Thyroid gland (tissue), 4 donors: Measurements from ENCODE around the gene DAB2IP. TPM values are rescaled to one million over a fixed set of nuclear protein-coding genes. Genes with fewer than 3 reads are reported as not detected.
A peak's percentile ranks its signal among the peaks of the same experiment; 100 is the strongest.

Experiments
- DNase-seq, 2 donors: peaks; one replicate each; pipeline ENCODE4 v3.0.0-alpha.2; 2019
- H3K27ac ChIP-seq, 3 donors: fragments of 200-600 bp; sonication (generic); 1 replicate in 2 of 3; 2 replicates in 1 of 3; pipeline ENCODE4 v1.5.1; 2016 to 2019; ENCODE audit warnings: mild to moderate bottlenecking in 1 of 3, moderate library complexity in 1 of 3
- H3K27me3 ChIP-seq: fragments of 200-600 bp; sonication (generic); one replicate; pipeline ENCODE4 v1.5.1; 2019
- H3K36me3 ChIP-seq, 2 donors: fragments of 200-600 bp; sonication (generic); one replicate each; pipeline ENCODE4 v1.5.1; 2016 to 2019
- H3K4me1 ChIP-seq, 2 donors: fragments of 200-600 bp; sonication (generic); one replicate each; pipeline ENCODE4 v1.5.1; 2017 to 2019
- H3K4me3 ChIP-seq, 3 donors: fragments of 200-600 bp; sonication (generic); replicated peaks in 1 of 3; 1 replicate in 2 of 3; 2 replicates in 1 of 3; pipeline ENCODE4 v1.5.1; 2016; ENCODE audit warnings: mild to moderate bottlenecking in 1 of 3
- H3K9me3 ChIP-seq: fragments of 200-600 bp; sonication (generic); one replicate; pipeline ENCODE4 v1.5.1; 2017
- POLR2A ChIP-seq, 2 donors: fragments of 450-650 bp; IDR thresholded peaks; one replicate each; pipeline ENCODE4 v1.6.1; 2017; ENCODE audit warnings: antibody characterized with exemption in 2 of 2, mild to moderate bottlenecking in 2 of 2, moderate library complexity in 1 of 2
- WGBS, 2 donors: methylation state at CpG; one replicate each; pipeline ENCODE4 v1.1.5; 2017; 5-methylcytosine and 5-hydroxymethylcytosine counted together
- intact Hi-C: fragments of 100-400 bp; cut with DNase I; formaldehyde crosslinking; loops from one replicate; pipeline ENCODE4 v1.15.1; 2023
- total RNA-seq, 4 donors: library from RNA; depleted of rRNA; stranded (reverse); fragments of >200 nt; gene quantifications; one replicate each; pipeline ENCODE4 v1.2.3, GENCODE V29; 2016
- TF ChIP-seq, protein P1 (sequence below), 6 experiments: fragments of 200-600 bp in 3 of 6; fragments of 450-650 bp in 3 of 6; sonication (generic) in 3 of 6; IDR thresholded peaks; one replicate each; pipeline ENCODE4 v1.5.1; 2016 to 2019; ENCODE audit warnings: antibody characterized with exemption in 6 of 6, mild to moderate bottlenecking in 2 of 6, inconsistent platforms in 1 of 6, moderate library complexity in 1 of 6

DAB2IP gene
- total RNA-seq, 4 donors from 2014 or later: 26.0 to 48.5 (median 38.2) TPM

DNA sequence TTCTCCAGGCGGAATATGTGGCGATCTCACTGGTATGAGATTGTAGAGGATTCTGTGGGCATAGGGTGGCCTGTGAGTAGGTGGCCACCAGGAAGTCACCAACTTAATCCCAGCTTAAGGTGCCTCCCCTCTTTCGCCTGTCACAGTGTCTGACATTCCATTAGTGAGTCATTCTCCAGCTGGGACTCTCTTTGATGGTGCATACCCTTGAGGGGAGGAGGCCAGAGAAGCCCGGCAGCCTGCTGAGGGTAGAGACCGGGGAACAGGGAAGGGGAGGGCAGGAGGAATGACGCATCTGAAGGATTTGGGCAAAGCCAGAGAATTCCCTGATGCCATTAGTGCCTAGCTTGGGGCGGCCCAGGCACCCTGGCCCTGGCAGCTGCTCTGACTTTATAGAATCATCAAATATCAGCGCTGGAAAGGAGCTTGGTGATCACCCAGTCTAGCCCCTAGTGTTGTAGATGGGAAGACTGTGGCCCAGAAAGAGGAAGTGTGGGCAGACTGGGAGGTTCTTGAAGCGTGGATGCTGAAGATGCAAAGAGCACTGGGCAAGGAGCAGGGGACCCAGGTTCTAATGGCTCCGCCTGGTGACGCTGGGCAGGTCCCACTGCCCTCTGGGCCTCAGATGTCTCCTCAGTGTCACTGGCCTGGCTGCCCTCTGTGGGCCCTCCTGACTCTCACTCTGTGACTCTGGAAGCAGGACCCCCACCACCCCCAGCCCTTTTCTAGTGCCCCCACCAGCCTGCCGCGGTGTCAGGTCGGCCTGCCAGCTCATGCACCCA lies 41.4 kb downstream of the DAB2IP start:
- Histone ChIP-seq H3K27me3 (no peaks in the 10 kb centered on the region), H3K9me3 (no peaks in the 10 kb centered on the region), H3K4me1 (peaks cover 0 to 3% of the 10 kb centered on the region in 2 donors), H3K27ac (no peak overlapping the region), H3K4me3 (no peak overlapping the region), H3K36me3 (no peaks in the 10 kb centered on the region)
- intact Hi-C loops: no loop called here
- 86 to 92% methylated on average over 12 to 14 of the region's 14 CpGs for WGBS, 2 donors
- peak in 1 of 2 donors; percentile 15 for DNase-seq
- TF ChIP-seq, protein P1, sequence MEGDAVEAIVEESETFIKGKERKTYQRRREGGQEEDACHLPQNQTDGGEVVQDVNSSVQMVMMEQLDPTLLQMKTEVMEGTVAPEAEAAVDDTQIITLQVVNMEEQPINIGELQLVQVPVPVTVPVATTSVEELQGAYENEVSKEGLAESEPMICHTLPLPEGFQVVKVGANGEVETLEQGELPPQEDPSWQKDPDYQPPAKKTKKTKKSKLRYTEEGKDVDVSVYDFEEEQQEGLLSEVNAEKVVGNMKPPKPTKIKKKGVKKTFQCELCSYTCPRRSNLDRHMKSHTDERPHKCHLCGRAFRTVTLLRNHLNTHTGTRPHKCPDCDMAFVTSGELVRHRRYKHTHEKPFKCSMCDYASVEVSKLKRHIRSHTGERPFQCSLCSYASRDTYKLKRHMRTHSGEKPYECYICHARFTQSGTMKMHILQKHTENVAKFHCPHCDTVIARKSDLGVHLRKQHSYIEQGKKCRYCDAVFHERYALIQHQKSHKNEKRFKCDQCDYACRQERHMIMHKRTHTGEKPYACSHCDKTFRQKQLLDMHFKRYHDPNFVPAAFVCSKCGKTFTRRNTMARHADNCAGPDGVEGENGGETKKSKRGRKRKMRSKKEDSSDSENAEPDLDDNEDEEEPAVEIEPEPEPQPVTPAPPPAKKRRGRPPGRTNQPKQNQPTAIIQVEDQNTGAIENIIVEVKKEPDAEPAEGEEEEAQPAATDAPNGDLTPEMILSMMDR (IDR thresholded peaks at IDR 0.05): no peak
- no peak for TF ChIP-seq POLR2A (IDR thresholded peaks at IDR 0.05)

DNA sequence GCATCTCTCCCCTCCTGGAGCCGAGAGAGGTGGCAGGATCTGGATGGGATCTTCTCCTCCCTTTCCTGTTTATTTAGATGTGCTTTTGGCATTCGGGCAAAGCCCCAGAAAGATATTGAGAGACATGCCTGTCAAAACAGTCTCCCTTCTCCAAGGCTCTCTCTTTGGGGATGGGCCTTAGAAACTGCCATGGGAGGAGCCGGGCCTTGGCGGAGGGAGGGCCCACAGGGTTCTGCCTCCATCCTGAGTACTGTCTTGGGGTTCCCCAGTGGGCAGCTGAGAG lies 41.9 kb downstream of the DAB2IP start:
- H3K36me3 ChIP-seq: no peaks in the 10 kb centered on the region
- H3K27ac ChIP-seq: no peak overlapping the region
- no peak for DNase-seq
- no peaks in the 10 kb centered on the region for H3K27me3 ChIP-seq
- peaks cover under 1 to 4% of the 10 kb centered on the region in 2 donors for H3K4me1 ChIP-seq
- no peak for TF ChIP-seq POLR2A (IDR thresholded peaks at IDR 0.05)
- TF ChIP-seq, protein P1 (IDR thresholded peaks at IDR 0.05): no peak
- no peaks in the 10 kb centered on the region for H3K9me3 ChIP-seq
- H3K4me3 ChIP-seq: no peak overlapping the region
- intact Hi-C loops: no loop called here
- 76 to 88% methylated on average over 2 to 4 of the region's 4 CpGs for WGBS, 2 donors

DNA sequence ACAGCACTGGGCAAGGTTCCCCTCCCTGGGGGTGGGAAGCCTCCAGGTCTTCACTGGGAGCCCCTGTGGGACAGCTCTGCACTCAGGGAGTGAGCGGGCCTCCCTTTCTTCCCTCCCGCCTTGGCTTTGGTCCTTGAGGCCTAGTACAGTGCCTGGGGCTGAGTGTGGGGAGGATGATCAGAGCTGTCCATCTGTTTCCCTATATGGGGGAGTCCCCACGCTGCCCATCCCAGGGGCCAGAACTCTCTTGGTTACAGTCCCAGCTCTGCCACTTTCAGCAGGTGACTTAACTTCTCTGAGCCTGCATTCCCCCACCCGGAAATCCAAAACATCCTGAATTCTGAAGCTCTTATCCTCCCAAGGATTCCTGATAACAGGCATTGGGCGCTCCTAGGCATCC lies 42.6 kb downstream of the DAB2IP start:
- Histone ChIP-seq H3K36me3 (no peaks in the 10 kb centered on the region), H3K9me3 (no peaks in the 10 kb centered on the region), H3K4me3 (no peak overlapping the region), H3K27me3 (no peaks in the 10 kb centered on the region), H3K27ac (no peak overlapping the region), H3K4me1 (peaks cover 3 to 9% of the 10 kb centered on the region in 2 donors)
- TF ChIP-seq, protein P1 (IDR thresholded peaks at IDR 0.05): no peak
- no peak for TF ChIP-seq POLR2A (IDR thresholded peaks at IDR 0.05)
- intact Hi-C loops: no loop called here
- WGBS, 2 donors: 91 to 98% methylated on average over 3 to 4 of the region's 5 CpGs
- DNase-seq: no peak

DNA sequence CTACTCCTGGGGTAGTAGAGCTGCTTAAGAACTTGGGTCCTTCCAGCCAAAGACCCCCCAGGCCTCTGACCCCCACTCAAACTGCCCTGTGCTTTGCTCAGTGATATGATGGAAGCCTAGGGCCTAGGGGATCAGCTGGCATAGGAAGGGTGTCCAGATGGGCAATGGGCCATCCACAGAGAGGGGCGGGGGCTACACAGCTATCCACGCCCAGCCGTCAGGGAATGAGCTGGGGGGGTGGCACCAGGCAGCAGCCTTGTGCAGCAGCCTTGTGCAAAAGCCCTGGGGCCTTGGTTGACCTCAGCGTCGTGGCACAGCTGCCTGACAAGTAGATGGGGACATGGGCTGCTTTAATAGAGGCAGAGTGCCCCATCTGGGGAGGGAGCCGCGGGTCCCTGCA lies 43.2 kb downstream of the DAB2IP start:
- no peak for TF ChIP-seq POLR2A (IDR thresholded peaks at IDR 0.05)
- TF ChIP-seq, protein P1 (IDR thresholded peaks at IDR 0.05): no peak
- Histone ChIP-seq H3K36me3 (no peaks in the 10 kb centered on the region), H3K9me3 (no peaks in the 10 kb centered on the region), H3K4me1 (peaks cover 5 to 10% of the 10 kb centered on the region in 2 donors), H3K27ac (no peak overlapping the region), H3K4me3 (no peak overlapping the region), H3K27me3 (no peaks in the 10 kb centered on the region)
- DNase-seq: no peak
- WGBS, 2 donors: 90 to 92% methylated on average over 6 to 7 of the region's 7 CpGs
- intact Hi-C loops: no loop called here

DNA sequence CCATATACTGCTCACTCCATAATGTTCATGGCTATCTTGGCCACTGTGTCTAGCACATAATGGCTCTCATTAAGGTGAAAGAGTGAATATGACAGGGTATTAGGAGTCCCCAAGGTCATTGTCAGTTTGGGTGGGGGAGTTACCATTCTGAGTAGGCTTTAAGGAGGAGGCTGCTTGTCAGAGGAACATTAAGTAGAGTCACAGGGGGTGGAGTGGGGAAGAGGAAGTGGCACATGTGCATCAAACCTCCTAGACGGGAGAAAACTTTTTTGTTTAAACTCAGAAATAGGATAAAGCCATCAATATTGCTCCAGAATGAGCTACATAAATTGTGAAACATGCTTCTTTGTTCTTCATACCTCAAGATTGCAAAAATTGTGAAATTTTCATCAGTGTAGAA lies 45.5 kb downstream of the DAB2IP start:
- TF ChIP-seq POLR2A (IDR thresholded peaks at IDR 0.05): no peak
- TF ChIP-seq, protein P1 (IDR thresholded peaks at IDR 0.05): no peak
- no peak for DNase-seq
- no peak overlapping the region for H3K4me3 ChIP-seq
- intact Hi-C loops: no loop called here
- H3K9me3 ChIP-seq: no peaks in the 10 kb centered on the region
- H3K27ac ChIP-seq: no peak overlapping the region
- no peaks in the 10 kb centered on the region for H3K27me3 ChIP-seq
- WGBS, 2 donors: 78 to 85% methylated on average over 1 of the region's 1 CpG
- H3K4me1 ChIP-seq: peaks cover 14 to 34% of the 10 kb centered on the region in 2 donors
- H3K36me3 ChIP-seq: no peaks in the 10 kb centered on the region
